GM06990 (cell line): ENCODE results near the gene CDC20.

Source experiments
- DNase-seq: peaks from one replicate; pipeline ENCODE4 v3.0.0-alpha.2; 2011; ENCODE audit not compliant: insufficient read length; ENCODE audit errors: extremely low read depth
- H3K27me3 ChIP-seq: replicated peaks from 2 replicates; pipeline ENCODE4 v1.6.0; 2011; ENCODE audit warnings: low read length; ENCODE audit not compliant: control insufficient read depth, insufficient read depth
- H3K36me3 ChIP-seq: 2 replicates; pipeline ENCODE4 v1.5.1; 2011; ENCODE audit warnings: low read length; ENCODE audit not compliant: control insufficient read depth, insufficient read depth
- H3K4me3 ChIP-seq: replicated peaks from 2 replicates; pipeline ENCODE4 v1.5.1; 2011; ENCODE audit warnings: low read depth, mild to moderate bottlenecking, control low read depth, low read length
- TF ChIP-seq, protein P1 (sequence below): IDR thresholded peaks from 2 replicates; pipeline ENCODE4 v1.5.1; 2011; ENCODE audit warnings: low read length, control low read depth, mild to moderate bottlenecking, inconsistent platforms; ENCODE audit not compliant: insufficient read depth, poor library complexity, severe bottlenecking

The CDC20 gene

DNA sequence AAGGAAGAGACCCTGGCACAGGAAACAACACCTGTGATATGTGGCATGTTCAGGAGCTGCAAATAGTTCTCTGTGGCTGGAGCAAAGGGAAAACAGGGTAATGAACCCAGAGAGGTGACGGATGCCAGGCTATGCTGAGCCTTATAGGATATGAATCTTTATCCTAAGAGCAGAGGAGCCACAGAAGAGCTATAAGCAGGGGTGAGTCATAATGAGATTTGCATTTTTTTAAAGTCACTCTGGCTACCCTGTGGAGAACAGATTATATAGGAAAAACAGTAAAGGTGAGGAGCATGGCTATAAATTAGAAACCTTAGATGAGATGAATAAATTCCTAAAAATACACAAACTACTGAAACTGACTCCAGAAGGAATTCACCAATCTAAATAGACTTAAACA lies 34.0 kb upstream of the CDC20 start:
- DNase-seq = no peak
- H3K27me3 ChIP-seq = no peaks in the 10 kb centered on the region
- no peak overlapping the region for H3K4me3 ChIP-seq
- no peaks in the 10 kb centered on the region for H3K36me3 ChIP-seq
- TF ChIP-seq, protein P1, sequence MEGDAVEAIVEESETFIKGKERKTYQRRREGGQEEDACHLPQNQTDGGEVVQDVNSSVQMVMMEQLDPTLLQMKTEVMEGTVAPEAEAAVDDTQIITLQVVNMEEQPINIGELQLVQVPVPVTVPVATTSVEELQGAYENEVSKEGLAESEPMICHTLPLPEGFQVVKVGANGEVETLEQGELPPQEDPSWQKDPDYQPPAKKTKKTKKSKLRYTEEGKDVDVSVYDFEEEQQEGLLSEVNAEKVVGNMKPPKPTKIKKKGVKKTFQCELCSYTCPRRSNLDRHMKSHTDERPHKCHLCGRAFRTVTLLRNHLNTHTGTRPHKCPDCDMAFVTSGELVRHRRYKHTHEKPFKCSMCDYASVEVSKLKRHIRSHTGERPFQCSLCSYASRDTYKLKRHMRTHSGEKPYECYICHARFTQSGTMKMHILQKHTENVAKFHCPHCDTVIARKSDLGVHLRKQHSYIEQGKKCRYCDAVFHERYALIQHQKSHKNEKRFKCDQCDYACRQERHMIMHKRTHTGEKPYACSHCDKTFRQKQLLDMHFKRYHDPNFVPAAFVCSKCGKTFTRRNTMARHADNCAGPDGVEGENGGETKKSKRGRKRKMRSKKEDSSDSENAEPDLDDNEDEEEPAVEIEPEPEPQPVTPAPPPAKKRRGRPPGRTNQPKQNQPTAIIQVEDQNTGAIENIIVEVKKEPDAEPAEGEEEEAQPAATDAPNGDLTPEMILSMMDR = no peak

DNA sequence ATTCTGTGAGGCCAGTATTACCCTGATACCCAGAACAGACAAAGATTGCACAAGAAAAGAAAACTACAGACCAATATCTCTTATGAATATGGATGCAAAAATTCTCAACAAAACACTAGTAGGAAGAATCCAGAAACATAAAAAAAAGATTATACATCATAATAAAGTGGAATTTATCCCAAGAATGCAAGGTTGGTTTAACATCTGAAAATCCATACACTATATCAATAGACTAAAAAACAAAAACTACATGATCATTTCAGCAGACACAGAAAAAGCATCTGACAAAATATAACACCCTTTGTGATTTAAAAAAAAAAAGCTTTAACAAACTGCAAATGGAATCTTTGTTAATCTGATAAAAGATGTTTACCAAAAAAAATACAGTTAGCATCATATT lies 33.4 kb upstream of the CDC20 start:
- Histone ChIP-seq H3K4me3 (no peak overlapping the region), H3K27me3 (no peaks in the 10 kb centered on the region), H3K36me3 (no peaks in the 10 kb centered on the region)
- TF ChIP-seq, protein P1 = no peak
- DNase-seq = no peak

- Histone ChIP-seq H3K36me3 (no peaks in the 10 kb centered on the region), H3K4me3 (no peak overlapping the region), H3K27me3 (no peaks in the 10 kb centered on the region)
- no peak for DNase-seq
- TF ChIP-seq, protein P1 = no peak
These were observed 31.1 kb upstream of the CDC20 start for GRCh38 chr1:43327549-43328292.

GRCh38 chr1:43329995-43330751 lies 28.6 kb upstream of the CDC20 start:
- H3K27me3 ChIP-seq = no peaks in the 10 kb centered on the region
- TF ChIP-seq, protein P1 = no peak
- H3K4me3 ChIP-seq = no peak overlapping the region
- H3K36me3 ChIP-seq = no peaks in the 10 kb centered on the region
- DNase-seq = no peak

DNA sequence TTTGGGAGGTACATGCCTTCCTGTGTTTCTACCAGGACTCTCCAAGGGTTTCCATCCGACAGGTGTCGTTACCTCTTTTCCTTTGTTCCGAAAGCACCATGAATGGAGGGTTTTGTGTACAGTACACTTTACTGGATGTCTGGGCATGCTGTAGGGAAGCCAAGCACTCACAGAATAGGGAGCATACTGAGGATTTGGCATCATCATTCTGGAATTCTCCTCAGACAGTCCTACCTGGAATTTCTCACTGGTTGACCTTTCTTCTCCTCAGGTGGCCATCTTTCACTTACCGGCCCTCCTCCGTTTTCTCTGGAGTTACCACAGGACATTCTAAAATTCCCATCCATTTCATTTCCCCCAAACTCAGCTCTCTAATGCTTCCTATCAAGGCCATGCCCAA lies 27.1 kb upstream of the CDC20 start:
- H3K36me3 ChIP-seq = no peaks in the 10 kb centered on the region
- no peaks in the 10 kb centered on the region for H3K27me3 ChIP-seq
- H3K4me3 ChIP-seq = no peak overlapping the region
- TF ChIP-seq, protein P1 = no peak
- DNase-seq = no peak
